Panc1 (cell line): ENCODE results near the gene SLC5A9. TPM values are rescaled to one million over a fixed set of nuclear protein-coding genes. Genes with fewer than 3 reads are reported as not detected.

ENCODE experiments used
- ATAC-seq: fragments of 200-7000 bp; cut with Tn5 transposase; 2 replicates; pipeline ENCODE4 v1.9.1; 2020; ENCODE audit warnings: mild to moderate bottlenecking, moderate library complexity
- BruUV-seq: library from RNA; stranded (reverse); fragments of 400-500 nt; replicated peaks from 2 replicates; lab custom pipeline; 2021; lab: Mats Ljungman, UMichigan
- CTCF ChIA-PET: fragments of 300-600 bp; sonication (Branson Sonifier 250); formaldehyde crosslinking; loops from one replicate; lab custom pipeline; 2022; ENCODE audit warnings: antibody characterized with exemption; lab: Charles Lee
- POLR2A ChIA-PET: fragments of 300-600 bp; sonication (Branson Sonifier 250); formaldehyde crosslinking; loops from one replicate; lab custom pipeline; 2022; ENCODE audit warnings: antibody characterized with exemption; lab: Charles Lee
- DNase-seq: peaks from one replicate; pipeline ENCODE4 v3.0.0-alpha.2; 2010; ENCODE audit warnings: low read depth, low spot score
- H3K27ac ChIP-seq: 2 replicates; pipeline ENCODE4 v1.5.1; 2011; ENCODE audit warnings: mild to moderate bottlenecking, low read length, inconsistent platforms
- H3K27me3 ChIP-seq: fragments of 200-500 bp; sonication (Bioruptor generic); 2 replicates; pipeline ENCODE4 v1.6.0; 2014; ENCODE audit warnings: low read length, inconsistent platforms; ENCODE audit not compliant: control insufficient read depth, insufficient read depth
- H3K36me3 ChIP-seq: fragments of 200-500 bp; sonication (Bioruptor generic); 2 replicates; pipeline ENCODE4 v1.5.1; 2014; ENCODE audit warnings: inconsistent platforms, mild to moderate bottlenecking, low read length, moderate library complexity; ENCODE audit not compliant: control insufficient read depth, insufficient read depth
- H3K4me1 ChIP-seq: 2 replicates; pipeline ENCODE4 v1.5.1; 2011; ENCODE audit warnings: inconsistent platforms, mild to moderate bottlenecking, low read length, moderate library complexity; ENCODE audit not compliant: control insufficient read depth, insufficient read depth
- H3K4me3 ChIP-seq, 2 experiments: 2 replicates each; pipeline ENCODE4 v1.5.1; 2011 to 2012; ENCODE audit warnings: low read depth in 2 of 2, low read length in 2 of 2, mild to moderate bottlenecking in 2 of 2, inconsistent platforms in 1 of 2, moderate library complexity in 1 of 2
- H3K9me3 ChIP-seq: fragments of 200-500 bp; sonication (Bioruptor generic); 2 replicates; pipeline ENCODE4 v1.5.1; 2014; ENCODE audit warnings: low read depth, mild to moderate bottlenecking, inconsistent platforms, low read length, moderate library complexity; ENCODE audit not compliant: control insufficient read depth, insufficient read depth
- CTCF ChIP-seq: fragments of 450-650 bp; IDR thresholded peaks from 2 replicates; pipeline ENCODE4 v1.5.1; 2017; ENCODE audit warnings: mild to moderate bottlenecking
- POLR2AphosphoS5 ChIP-seq: IDR thresholded peaks from 2 replicates; pipeline ENCODE4 v1.6.1; 2012; ENCODE audit warnings: mild to moderate bottlenecking, low read depth, low read length, moderate library complexity
- REST ChIP-seq, 2 experiments: IDR thresholded peaks; 2 replicates each; pipeline ENCODE4 v1.6.1; 2011 to 2012; ENCODE audit warnings: low read depth in 2 of 2, control low read depth in 1 of 2, low read length in 1 of 2, mild to moderate bottlenecking in 1 of 2, moderate library complexity in 1 of 2; ENCODE audit not compliant: insufficient read depth in 1 of 2
- SIN3A ChIP-seq: IDR thresholded peaks from 2 replicates; pipeline ENCODE4 v1.6.1; 2012; ENCODE audit warnings: low read depth, mild to moderate bottlenecking, low read length, moderate library complexity, borderline replicate concordance; ENCODE audit not compliant: insufficient read depth
- TCF7L2 ChIP-seq: IDR thresholded peaks from 2 replicates; pipeline ENCODE4 v1.6.1; 2011; ENCODE audit warnings: mild to moderate bottlenecking, low read depth, low read length, inconsistent platforms
- in situ Hi-C: cut with HindIII; loops from 2 replicates; pipeline ENCODE4 v1.10.0; 2016; ENCODE audit warnings: low sequenced_read_pairs, low pct_unique_long_range_greater_than_20kb
- intact Hi-C: fragments of 100-400 bp; cut with micrococcal nuclease; formaldehyde crosslinking; loops from one replicate; pipeline ENCODE4 v1.10.0; 2022; ENCODE audit not compliant: unreplicated experiment
- total RNA-seq: library from RNA; stranded (reverse); gene quantifications from one replicate; pipeline ENCODE4 v1.2.1, GENCODE V29; 2021; ENCODE audit not compliant: unreplicated experiment

The SLC5A9 gene
- total RNA-seq, 1 experiment from 2014 or later: not detected

GRCh38 chr1:48207131-48207530 lies 15.4 kb upstream of the SLC5A9 start:
- Histone ChIP-seq H3K4me1 (no peaks in the 10 kb centered on the region), H3K27ac (no peak overlapping the region), H3K9me3 (no peaks in the 10 kb centered on the region), H3K27me3 (no peaks in the 10 kb centered on the region), H3K36me3 (no peaks in the 10 kb centered on the region), H3K4me3 (no peak overlapping the region)
- DNase-seq: no peak
- intact Hi-C loops (no loop called here), in situ Hi-C loops (no loop called here)
- ChIA-PET POLR2A (no interaction called here), CTCF (no interaction called here)
- no peak for ATAC-seq
- BruUV-seq: no TSS peak
- TF ChIP-seq SIN3A: no peak
- no peak for TF ChIP-seq POLR2AphosphoS5
- no peak for TF ChIP-seq REST (IDR thresholded peaks at IDR 0.05; ENCODE audit: insufficient read depth in 1 of 2, low read depth in 2 of 2, low read length in 1 of 2)
- no peak for TF ChIP-seq CTCF
- no peak for TF ChIP-seq TCF7L2

- no peaks in the 10 kb centered on the region for H3K36me3 ChIP-seq
- POLR2A ChIA-PET: no interaction called here
- no peak overlapping the region for H3K4me3 ChIP-seq
- no peaks in the 10 kb centered on the region for H3K9me3 ChIP-seq
- H3K27me3 ChIP-seq: no peaks in the 10 kb centered on the region
- CTCF ChIA-PET: no interaction called here
- no peak overlapping the region for H3K27ac ChIP-seq
- DNase-seq (no peak), ATAC-seq (no peak)
- H3K4me1 ChIP-seq: no peaks in the 10 kb centered on the region
- BruUV-seq: no TSS peak
- in situ Hi-C loops: no loop called here
- intact Hi-C loops: no loop called here
- no peak for TF ChIP-seq TCF7L2
- no peak for TF ChIP-seq SIN3A
- no peak for TF ChIP-seq REST (IDR thresholded peaks at IDR 0.05; ENCODE audit: insufficient read depth in 1 of 2, low read depth in 2 of 2, low read length in 1 of 2)
- TF ChIP-seq CTCF: no peak
- no peak for TF ChIP-seq POLR2AphosphoS5
Measured at GRCh38 chr1:48207536-48208075, 14.9 kb upstream of the SLC5A9 start.
